Endometrial microvascular endothelial cells (primary cell): ENCODE data around the gene GPR25. TPM values are rescaled to one million over a fixed set of nuclear protein-coding genes. Genes with fewer than 3 reads are reported as not detected.

Source experiments
- in situ Hi-C: cut with HindIII; loops from 2 replicates; pipeline ENCODE4 v1.10.0; 2017; ENCODE audit warnings: low sequenced_read_pairs, low pct_unique_long_range_greater_than_20kb; ENCODE audit errors: inconsistent ontology term
- total RNA-seq: library from RNA; depleted of rRNA; stranded (reverse); fragments of >200 nt; gene quantifications from one replicate; pipeline ENCODE4 v1.2.3, GENCODE V29; 2015; ENCODE audit errors: inconsistent ontology term

GPR25 gene
- total RNA-seq, 1 donor from 2014 or later = not detected

- in situ Hi-C loops = no loop called here
These were observed 19.8 kb downstream of the GPR25 start for GRCh38 chr1:200892546-200892945.

DNA sequence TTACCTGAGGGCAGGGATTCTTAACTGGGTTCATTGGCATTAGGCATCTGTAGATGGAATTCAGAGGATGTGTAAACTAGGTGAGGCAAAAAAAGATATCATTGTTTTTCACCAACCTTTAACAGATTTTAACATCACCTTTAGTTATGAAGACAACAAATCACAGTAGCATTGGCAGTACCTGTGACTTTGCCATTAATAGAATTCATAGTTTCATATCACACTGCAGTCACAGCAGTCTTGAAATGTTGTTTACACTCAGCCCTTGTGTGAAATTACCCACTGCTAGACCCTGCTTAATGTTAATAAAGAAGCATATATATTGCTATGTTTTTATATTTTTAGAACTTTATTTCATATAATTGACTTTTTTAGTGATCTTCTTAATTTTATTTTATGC lies 20.2 kb downstream of the GPR25 start:
- in situ Hi-C loops = no loop called here

DNA sequence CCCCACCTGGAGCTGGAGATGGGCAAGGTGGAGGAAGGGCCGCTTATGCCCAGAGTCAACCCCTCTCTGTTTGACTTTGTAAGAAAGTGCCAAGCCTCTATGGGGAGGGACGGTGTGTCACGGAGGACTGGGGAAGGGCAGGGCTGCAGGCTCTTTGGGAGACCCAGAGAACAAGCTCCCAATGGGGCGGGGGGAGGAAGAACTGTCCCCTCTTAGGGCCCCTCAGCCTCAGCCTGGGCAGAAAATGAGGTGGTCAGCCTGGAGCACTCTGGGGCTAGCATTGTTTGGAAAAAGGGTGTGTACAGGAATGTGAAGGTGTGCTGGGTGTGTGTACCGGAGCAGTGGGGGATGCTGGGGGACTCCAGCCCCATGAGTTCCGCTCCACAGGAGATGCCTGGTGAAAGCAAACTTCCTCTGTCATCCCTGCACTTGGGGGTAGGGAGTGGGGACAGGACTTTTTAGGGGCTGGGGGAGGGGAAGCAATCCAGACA lies 20.7 kb downstream of the GPR25 start:
- in situ Hi-C loops = no loop called here

DNA sequence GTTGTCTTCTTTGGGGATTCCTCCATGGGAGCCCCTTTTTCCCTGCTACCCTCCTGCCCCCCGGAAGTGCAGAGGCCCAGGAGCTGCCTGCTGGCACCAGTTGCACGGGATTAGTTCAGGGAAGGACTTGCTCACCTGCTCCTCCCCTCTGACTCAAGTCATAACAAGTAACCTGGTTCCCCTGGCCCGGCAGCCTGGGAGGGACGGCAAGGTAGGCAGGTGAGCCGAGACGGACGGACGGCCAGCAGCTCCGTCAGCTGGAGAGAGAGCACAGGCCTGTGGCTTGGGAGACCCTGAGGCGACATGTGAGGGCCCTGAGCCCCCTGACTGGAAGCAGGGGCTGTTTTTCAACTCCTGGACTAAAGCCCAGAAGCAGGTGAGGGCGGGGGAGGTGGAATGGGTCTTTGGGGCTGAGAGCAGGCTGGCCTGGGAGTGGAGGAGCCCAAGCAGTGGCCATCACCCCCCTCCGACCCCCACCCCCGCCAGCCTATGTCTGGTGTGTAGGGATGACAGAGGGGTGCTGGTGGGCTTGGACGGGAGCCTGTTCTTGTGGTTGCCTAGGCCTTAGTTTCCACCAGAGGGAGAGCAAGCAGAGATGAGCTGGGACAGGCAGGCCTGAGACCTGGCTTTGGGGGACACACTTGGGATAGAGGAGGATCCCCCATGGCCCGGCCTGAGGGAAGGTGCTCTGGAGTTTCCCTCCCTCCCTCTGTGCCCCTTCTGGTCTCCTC lies 22.1 kb downstream of the GPR25 start, which contains the start of gene INAVA:
INAVA (plus strand) TSS at position 189 of the 731 bp plus-strand sequence. CDS start 3,501 bp downstream, outside the sequence.
- in situ Hi-C loops = no loop called here

DNA sequence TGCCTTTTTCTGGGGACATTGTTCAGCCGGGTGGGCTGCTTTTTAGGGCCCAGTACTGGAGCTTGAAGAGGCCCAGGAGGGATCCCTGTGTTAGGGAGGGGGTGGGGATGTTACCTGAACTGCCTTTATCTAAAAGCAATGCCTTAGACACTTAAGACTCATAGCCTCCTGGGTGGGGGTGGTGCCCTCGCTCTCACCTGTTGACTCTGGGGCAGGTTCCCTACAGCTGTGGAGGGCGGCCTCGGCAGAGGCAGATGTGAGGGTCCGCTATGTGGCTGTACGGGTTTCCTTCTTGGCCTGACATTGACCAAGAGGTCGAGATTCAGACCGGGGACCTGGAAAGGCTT lies 22.6 kb downstream of the GPR25 start:
- in situ Hi-C loops = no loop called here

DNA sequence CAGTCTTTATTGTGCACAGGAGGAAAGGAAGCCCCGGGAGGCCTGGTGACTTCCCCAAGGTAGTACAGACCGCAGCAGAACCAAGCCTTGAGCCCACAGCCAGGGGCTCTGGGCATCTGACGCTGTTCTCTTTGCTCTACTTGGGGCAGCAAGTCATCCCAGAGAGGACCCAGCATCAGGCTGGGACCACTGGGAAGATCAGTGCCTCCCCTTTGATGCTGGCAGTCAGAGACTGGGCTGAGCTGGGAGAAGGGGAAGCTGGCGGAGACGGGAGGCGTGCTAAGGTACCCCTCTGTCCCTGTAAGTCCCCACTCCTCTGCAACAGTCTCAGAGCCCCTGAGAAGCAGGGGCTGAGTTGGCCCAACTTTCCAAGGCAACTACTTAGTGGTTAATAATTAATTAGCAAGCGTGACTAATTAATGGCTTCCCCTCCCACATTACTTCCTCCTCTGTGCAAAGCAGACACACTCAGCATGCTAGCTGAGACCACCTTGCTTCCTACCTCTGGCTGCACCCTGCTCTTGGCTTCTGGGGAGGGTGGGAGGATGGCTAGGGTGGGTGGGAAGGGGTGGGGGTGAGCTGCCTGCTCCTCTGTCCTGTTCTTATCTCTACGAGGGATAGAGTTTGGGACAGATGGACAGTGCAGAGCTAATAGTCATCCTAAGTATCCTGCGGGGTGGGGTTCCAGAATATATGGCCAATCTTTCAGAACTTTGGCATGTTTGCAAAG lies 23.2 kb downstream of the GPR25 start:
- in situ Hi-C loops = no loop called here

GRCh38 chr1:200896531-200897196 lies 23.9 kb downstream of the GPR25 start:
- in situ Hi-C loops = no loop called here

DNA sequence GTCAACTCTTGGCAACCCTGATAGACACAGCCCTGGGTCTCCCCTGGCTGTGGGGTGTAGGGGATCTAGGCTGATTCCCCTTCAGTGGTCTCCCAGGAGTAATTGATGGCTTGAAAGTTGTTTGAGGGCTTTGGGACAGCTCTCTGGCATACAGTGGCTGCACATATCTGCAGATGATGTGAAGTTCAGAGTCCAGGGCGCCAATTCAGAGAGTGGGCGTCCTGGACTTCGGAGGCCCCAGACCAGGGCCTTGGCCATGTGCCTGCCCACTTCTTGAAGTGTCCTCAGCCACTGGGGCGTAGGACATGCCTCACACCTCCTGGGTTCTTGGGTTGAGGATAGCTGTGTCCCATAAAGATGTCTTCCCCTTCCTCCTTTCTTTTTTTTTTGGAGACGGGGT lies 24.5 kb downstream of the GPR25 start:
- in situ Hi-C loops = no loop called here

GRCh38 chr1:200899015-200899386 lies 26.2 kb downstream of the GPR25 start:
- in situ Hi-C loops = no loop called here

DNA sequence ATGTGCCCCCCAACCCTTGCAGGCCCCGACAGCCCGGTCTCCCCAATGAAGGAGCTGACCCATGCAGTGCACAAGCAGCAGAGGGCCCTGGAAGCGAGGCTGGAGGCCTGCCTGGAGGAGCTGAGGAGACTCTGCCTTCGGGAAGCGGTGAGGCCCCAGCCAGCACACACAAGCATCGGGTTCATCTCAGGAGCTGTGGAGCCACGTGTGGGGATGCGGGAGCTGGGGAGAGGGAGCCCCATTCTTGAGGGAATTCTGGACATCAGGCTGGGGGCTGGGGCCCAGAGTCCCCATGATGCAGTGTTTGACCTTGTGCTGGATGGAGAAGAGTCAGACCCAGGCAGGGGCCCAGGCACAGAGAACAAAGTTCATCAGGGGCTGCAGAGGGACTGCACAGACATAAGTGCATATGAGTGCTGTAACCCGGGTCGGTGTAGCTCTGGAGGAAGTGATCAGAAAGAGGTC lies 26.7 kb downstream of the GPR25 start:
- in situ Hi-C loops = no loop called here

DNA sequence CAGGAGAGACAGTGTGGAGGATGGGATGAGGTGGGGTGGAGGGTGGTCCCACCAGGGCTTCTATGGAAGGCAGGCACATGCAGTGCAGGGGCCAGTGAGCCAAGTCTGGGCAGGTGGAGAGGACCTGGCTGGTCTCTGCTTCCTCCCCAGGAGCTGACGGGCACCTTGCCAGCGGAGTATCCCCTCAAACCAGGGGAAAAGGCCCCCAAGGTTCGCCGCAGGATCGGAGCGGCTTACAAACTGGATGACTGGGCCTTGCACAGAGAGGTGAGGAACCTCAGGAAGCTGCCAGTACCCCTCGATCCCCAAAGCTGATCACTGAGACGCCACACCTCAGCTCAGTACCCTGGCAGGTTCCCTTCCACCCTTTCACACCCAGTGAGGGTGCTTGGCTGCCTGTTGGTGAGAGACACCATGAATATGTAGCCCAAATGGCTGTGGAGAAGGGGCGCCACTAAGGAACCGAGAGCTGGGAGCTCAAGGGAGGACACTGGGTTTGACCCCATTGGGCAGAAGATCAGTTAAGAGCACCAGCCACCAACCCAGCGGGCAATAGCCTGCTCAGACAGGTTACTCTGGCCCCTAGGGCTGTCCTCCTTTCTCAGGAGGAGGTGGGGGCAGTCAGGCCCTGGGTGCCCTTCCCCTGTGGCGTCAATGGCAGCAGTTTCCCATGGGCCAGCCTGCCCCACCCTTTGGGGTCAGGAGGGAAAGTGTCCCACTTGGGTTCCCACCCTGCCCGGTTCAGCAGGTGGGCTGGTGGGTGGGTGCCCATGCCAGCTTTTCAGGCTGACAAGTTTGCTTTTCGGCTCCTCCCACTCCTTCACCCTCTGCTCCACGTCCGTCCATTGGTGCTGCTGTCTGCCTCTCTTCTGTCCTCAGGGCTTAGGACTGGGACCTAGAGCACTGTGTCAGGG lies 27.4 kb downstream of the GPR25 start:
- in situ Hi-C loops = no loop called here

DNA sequence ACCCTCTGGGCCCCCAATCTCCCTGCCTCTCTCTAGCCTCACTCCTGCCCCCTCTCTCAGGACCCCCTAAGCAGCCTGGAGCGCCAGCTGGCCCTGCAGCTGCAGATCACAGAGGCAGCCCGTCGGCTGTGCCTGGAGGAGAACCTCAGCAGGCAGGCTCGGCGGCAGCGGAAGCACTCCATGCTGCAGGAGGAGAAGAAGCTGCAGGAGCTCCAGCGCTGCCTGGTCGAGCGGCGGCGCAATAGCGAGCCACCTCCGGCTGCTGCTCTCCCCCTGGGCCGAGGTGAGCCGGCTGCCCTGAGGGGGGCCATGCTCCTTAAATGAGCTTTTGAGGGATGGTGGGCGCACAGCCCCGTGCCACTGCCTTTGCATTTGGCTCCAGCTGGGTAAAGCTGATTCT lies 28.1 kb downstream of the GPR25 start:
- in situ Hi-C loops = no loop called here

DNA sequence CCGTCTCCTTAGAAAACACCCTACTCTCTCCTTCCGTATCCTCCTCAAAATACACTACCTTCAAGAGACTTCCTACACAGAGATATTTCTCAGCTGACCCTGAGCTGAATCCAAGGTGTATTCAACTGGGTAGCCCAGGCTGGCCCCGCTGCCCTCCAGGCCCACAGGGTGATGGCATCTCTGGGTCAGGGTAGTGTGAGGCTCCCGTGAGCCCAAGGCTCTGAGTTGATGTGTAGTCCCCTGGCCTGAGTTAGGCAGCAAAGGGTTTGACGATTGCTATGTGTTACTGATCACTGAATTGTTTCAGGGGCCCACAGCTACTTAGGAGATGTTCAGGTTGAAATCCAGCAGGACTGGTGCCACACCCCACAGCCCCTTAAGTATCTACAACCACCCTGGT lies 28.6 kb downstream of the GPR25 start:
- in situ Hi-C loops = no loop called here

DNA sequence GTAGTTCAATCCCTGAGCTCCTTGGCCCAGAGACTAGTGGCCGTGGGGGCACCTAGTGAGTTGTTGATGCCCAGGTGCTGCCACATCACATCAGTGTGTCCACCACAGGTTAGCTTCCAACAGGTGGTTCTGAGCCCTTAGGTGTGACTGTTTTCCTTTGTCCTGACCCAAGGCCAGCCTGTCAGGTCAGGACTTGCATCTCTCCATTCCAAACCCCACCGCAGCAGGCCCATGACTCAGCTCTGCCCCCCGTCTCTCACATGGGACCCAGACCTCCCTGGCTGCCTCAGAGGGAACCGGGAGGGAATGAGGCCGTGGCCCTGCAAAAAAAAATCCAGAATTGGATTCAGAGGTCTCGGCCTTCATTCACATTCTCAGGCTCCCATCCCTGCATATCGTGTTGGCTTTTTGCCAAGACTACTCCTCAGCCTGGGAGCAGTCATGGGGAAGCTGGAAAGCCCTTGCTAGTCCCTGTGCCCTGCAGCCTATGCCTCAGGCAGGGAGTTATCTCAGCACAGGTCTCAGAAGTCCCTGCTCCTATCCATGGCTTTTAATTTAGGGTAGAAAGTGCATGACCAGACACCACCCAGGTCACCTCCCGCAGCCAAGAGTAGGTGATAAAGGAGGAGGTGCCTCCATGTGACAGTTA lies 29.1 kb downstream of the GPR25 start:
- in situ Hi-C loops = no loop called here

- in situ Hi-C loops = no loop called here
These were observed 31.0 kb downstream of the GPR25 start for GRCh38 chr1:200903793-200904192.

DNA sequence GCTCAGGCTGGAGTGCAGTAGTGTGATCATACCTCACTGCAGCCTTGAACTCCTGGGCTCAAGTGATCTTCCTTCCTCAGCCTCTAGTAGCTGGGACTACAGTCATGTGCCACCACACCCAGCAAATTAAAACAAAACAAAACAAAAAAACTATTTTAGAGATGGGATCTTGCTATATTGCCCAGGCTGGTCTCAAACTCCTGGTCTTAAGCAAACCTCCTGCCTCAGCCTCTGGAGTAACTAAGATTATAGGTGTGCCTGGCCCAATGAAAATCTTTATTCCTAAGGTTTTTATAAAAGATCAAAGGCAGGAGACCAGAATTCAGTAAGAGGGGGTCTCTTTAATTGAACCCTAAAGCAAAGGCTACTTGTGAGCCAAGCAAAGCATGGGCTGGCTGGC lies 32.0 kb downstream of the GPR25 start:
- in situ Hi-C loops = no loop called here

DNA sequence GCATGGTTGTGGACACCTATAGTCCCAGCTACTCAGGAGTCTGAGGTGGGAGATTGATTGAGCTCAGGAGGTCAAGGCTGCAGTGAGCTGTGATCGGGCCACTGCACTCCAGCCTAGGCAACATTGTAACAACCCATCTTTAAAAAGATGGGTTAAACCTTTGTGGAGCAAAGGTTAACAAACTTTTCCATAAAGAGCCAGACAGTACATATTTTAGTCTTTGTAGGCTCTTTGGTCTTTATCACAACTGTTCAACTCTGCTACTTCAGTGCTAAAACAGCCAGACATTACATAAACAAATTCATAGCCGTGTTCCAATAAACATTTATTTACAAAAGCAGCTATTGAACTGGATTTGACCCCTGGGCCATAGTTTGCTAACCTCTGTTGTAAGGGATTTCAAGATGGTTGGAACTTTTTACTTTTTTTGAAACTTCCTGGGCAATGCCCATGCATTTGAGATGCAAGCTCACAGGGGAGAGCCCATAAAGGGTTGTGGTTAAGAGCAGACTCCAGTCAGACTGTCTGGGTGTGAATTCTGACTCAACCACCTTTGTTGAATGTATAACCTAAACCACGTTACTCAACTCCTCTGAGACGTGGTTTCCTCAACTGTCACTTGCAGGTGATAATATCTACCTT lies 32.8 kb downstream of the GPR25 start:
- in situ Hi-C loops = no loop called here

DNA sequence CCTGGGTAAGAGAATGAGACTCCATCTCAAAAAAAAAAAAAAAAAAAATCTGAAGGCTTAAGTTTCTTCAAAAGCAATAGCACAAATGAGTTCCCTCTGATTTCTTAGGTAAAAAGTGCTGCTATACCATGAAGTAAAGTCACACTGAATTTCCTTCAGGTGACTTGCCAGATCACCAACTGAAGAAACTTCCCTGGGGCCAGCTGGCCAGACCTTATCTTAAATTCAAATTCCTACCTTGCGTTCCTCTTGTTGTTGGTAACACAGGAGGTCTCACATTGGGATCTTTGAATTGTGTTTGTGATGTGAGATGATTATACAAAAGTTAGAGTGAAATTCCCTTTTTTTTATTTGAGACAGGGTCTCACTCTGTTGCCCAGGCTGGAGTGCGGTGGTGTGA lies 33.7 kb downstream of the GPR25 start:
- in situ Hi-C loops = no loop called here
